Testis (tissue), 3 donors: ENCODE results near the gene CCL3. TPM values are rescaled to one million over a fixed set of nuclear protein-coding genes. Genes with fewer than 3 reads are reported as not detected.
"Not testable (repeated sequence)": the region's sequence is repeated elsewhere in the genome, so short reads cannot be mapped to it uniquely, and the experiment has no call there.

ENCODE experiments used
- DNase-seq: peaks from one replicate; pipeline ENCODE4 v3.0.0-alpha.2; 2019
- H3K27ac ChIP-seq, 2 donors: fragments of 200-600 bp; sonication (generic); one replicate each; pipeline ENCODE4 v1.5.1; 2019
- H3K27me3 ChIP-seq: fragments of 200-600 bp; sonication (generic); one replicate; pipeline ENCODE4 v1.5.1; 2019
- H3K36me3 ChIP-seq: fragments of 200-600 bp; sonication (generic); one replicate; pipeline ENCODE4 v1.5.1; 2017; ENCODE audit warnings: low read depth; ENCODE audit errors: missing control alignments
- H3K4me1 ChIP-seq: fragments of 200-600 bp; sonication (generic); one replicate; pipeline ENCODE4 v1.5.1; 2019
- H3K4me3 ChIP-seq, 2 donors: fragments of 200-600 bp; sonication (generic); one replicate each; pipeline ENCODE4 v1.5.1; 2017 to 2019
- H3K9me3 ChIP-seq: fragments of 200-600 bp; sonication (generic); one replicate; pipeline ENCODE4 v1.5.1; 2017
- CTCF ChIP-seq, 3 experiments: fragments of 450-650 bp in 2 of 3; fragments of 200-600 bp in 1 of 3; sonication (generic) in 1 of 3; IDR thresholded peaks; one replicate each; pipeline ENCODE4 v1.5.1; 2016 to 2019; ENCODE audit warnings: antibody characterized with exemption in 3 of 3, mild to moderate bottlenecking in 2 of 3, moderate library complexity in 1 of 3
- POLR2A ChIP-seq: fragments of 450-650 bp; IDR thresholded peaks from one replicate; pipeline ENCODE4 v1.6.1; 2017; ENCODE audit warnings: antibody characterized with exemption, mild to moderate bottlenecking, moderate library complexity
- WGBS, 2 donors: methylation state at CpG; one replicate each; pipeline ENCODE4 v1.1.5; 2018; 5-methylcytosine and 5-hydroxymethylcytosine counted together
- intact Hi-C: fragments of 100-400 bp; cut with DNase I; formaldehyde crosslinking; loops from one replicate; pipeline ENCODE4 v1.15.1; 2023; ENCODE audit warnings: low total_unique reads
- polyA plus RNA-seq: library from polyadenylated mRNA; stranded (reverse); fragments of 350-450 nt; fragmentation: Illumina TruSeq; extraction: RNeasy Lipid Tissue Mini Kit (QIAGEN cat#74804); gene quantifications from one replicate; pipeline ENCODE4 v1.2.3, GENCODE V29; 2014; ENCODE audit warnings: low read depth, low replicate concordance; ENCODE audit not compliant: insufficient read depth
- total RNA-seq, 2 donors: library from RNA; depleted of rRNA; stranded (reverse); fragments of >200 nt; gene quantifications; one replicate each; pipeline ENCODE4 v1.2.3, GENCODE V29; 2016

CCL3 gene
- total and polyA plus RNA-seq, 3 donors from 2014 or later: 0.56 to 6.2 TPM; not detected in 1

DNA sequence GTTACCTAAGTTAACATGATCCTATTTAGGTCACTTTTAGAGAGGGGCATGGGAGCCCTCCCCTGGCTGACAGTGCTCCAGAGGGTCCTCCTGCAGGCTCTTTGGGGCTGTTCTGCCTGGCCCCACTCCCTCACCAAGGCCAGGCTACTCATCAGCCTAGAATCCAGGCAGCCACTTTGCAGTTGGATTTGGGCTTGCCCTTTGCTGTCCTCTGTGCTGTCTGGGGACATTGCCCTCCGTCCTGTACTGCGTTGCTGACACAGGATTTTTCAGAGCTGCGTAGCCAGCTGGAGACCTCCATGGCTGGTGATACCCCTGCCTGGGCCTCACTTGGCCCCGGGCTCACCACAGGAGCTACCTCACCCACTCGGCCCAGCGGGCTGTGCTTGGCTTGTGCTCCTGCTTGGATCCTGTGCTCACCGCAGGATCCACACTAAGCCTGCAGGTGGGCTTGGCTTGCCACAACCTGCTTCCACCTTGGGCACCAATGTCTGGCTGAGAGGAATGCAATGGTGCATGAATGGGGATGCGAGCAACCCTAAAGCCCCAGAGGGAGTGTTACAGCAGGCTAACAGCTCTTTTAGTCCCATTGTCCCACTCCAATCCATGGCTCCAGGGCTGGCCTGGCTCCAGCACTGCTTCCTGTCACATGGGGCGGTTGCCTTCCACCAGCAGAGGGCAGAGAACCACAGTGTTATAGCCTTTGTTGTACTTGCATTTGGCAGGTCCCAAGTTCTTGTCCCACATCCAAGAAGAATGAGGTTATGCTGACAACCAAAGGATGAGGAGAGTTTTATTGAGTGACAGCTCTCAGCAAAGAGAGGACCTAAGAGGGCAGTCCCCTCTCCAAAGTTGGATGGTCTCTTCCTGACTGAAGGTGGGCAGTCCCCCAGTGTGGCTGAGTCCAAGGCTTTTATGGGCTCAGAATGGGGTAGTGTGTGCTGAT is 35.2 kb upstream of the CCL3 start:
- TF ChIP-seq POLR2A: no peak
- TF ChIP-seq CTCF (IDR thresholded peaks at IDR 0.05): no peak
- intact Hi-C loops: no loop called here
- Histone ChIP-seq H3K27me3 (no peaks in the 10 kb centered on the region), H3K4me1 (peaks cover 4% of the 10 kb centered on the region), H3K36me3 (no peaks in the 10 kb centered on the region), H3K27ac (no peak overlapping the region), H3K4me3 (no peak overlapping the region), H3K9me3 (no peaks in the 10 kb centered on the region)
- 78 to 83% methylated on average over 6 to 9 of the region's 9 CpGs for WGBS, 2 donors
- no peak for DNase-seq

DNA sequence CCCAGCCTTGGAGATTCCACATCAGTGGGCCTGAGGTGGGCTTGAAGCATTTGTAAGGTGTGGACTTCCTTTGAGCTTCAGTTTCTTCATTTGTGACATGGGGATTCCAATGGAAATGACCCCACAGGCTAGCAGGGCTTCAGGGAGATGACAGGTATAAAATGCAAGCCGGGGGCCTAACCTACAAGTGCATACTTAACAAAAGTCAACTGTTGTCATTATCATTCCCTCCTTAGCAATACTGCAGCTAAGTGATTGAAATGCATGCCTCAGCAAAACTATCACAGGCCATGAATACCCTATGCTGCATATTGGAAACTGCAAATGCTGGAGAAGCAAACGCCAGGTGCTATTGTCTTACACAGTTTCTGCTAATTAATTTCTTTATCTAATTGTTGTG is 33.5 kb upstream of the CCL3 start:
- WGBS, 2 donors: 61 to 92% methylated on average over 2 of the region's 2 CpGs
- no peak for DNase-seq

DNA sequence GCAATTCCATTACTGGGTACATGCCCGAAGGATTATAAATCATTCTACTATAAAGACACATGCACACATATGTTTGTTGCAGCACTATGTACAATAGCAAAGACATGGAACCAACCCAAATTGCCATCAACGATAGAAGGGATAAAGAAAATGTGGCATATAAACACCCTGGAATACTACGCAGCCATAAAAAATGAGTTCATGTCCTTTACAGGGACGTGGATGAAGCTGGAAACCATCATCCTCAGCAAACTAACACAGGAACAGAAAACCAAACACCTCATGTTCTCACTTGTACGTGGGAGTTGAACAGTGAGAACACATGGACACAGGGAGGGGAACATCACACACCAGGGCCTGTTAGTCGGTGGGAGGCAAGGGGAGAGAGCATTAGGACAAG is 31.2 kb upstream of the CCL3 start:
- DNase-seq, H3K4me1 ChIP-seq, H3K4me3 ChIP-seq, H3K27me3 ChIP-seq, H3K36me3 ChIP-seq, H3K27ac ChIP-seq, intact Hi-C loops, H3K9me3 ChIP-seq: not testable (repeated sequence)
- WGBS, 2 donors: 65 to 68% methylated on average over 6 of the region's 6 CpGs

More for the DNA sequence above, 33.5 kb upstream of the CCL3 start:
- no peak for TF ChIP-seq POLR2A
- no peak for TF ChIP-seq CTCF (IDR thresholded peaks at IDR 0.05)
- H3K9me3 ChIP-seq: no peaks in the 10 kb centered on the region
- intact Hi-C loops: no loop called here
- H3K27ac ChIP-seq: no peak overlapping the region
- H3K36me3 ChIP-seq: no peaks in the 10 kb centered on the region
- no peaks in the 10 kb centered on the region for H3K4me1 ChIP-seq
- H3K4me3 ChIP-seq: no peak overlapping the region
- H3K27me3 ChIP-seq: no peaks in the 10 kb centered on the region

GRCh38 chr17:36120221-36120620 is 30.3 kb upstream of the CCL3 start:
- TF ChIP-seq POLR2A (no peak), CTCF (IDR thresholded peaks at IDR 0.05) (no peak)
- Histone ChIP-seq H3K27ac (no peak overlapping the region), H3K4me3 (no peak overlapping the region), H3K36me3 (no peaks in the 10 kb centered on the region), H3K27me3 (no peaks in the 10 kb centered on the region), H3K9me3 (no peaks in the 10 kb centered on the region), H3K4me1 (no peaks in the 10 kb centered on the region)
- intact Hi-C loops: no loop called here
- WGBS, 2 donors: 73 to 76% methylated on average over 3 of the region's 3 CpGs
- DNase-seq: no peak

GRCh38 chr17:36118477-36119353 is 28.8 kb upstream of the CCL3 start:
- no peaks in the 10 kb centered on the region for H3K4me1 ChIP-seq
- no peaks in the 10 kb centered on the region for H3K9me3 ChIP-seq
- H3K36me3 ChIP-seq: no peaks in the 10 kb centered on the region
- no peaks in the 10 kb centered on the region for H3K27me3 ChIP-seq
- intact Hi-C loops: loop anchor here (10.0 kb wide), 1 partner anchor 66 kb away; no protein-coding TSS in a partner anchor
- H3K27ac ChIP-seq: no peak overlapping the region
- WGBS, 2 donors: 91 to 92% methylated on average over 12 of the region's 12 CpGs
- no peak overlapping the region for H3K4me3 ChIP-seq
- TF ChIP-seq POLR2A (no peak), CTCF (IDR thresholded peaks at IDR 0.05) (no peak)
- DNase-seq: no peak
